ENCODE measurements around the gene OR2A2.

DNA sequence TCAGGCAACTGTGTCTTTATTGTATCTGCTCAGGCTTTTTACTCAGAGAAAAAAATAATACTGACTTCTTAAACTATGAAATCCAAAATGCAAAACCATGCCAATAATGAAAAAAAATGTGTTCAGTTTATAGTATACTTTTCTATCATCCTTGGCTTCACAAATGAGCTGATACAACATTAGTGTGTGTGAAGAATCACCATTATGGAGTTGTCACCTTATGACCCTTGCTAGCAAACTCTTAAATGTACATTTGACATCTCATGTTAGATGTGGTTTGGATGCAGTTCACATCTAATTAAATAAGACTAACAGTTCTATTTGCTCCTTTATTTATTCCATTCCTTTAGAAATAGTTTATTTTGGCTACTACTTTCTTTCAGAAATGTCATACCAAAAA lies 4.2 kb upstream of the OR2A2 start:
- TF ChIP-seq, protein P1, sequence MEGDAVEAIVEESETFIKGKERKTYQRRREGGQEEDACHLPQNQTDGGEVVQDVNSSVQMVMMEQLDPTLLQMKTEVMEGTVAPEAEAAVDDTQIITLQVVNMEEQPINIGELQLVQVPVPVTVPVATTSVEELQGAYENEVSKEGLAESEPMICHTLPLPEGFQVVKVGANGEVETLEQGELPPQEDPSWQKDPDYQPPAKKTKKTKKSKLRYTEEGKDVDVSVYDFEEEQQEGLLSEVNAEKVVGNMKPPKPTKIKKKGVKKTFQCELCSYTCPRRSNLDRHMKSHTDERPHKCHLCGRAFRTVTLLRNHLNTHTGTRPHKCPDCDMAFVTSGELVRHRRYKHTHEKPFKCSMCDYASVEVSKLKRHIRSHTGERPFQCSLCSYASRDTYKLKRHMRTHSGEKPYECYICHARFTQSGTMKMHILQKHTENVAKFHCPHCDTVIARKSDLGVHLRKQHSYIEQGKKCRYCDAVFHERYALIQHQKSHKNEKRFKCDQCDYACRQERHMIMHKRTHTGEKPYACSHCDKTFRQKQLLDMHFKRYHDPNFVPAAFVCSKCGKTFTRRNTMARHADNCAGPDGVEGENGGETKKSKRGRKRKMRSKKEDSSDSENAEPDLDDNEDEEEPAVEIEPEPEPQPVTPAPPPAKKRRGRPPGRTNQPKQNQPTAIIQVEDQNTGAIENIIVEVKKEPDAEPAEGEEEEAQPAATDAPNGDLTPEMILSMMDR (conservative IDR thresholded peaks at IDR 0.05; ENCODE audit: low read depth, low read length), result no peak
- no peak for TF ChIP-seq EZH2 (IDR thresholded peaks at IDR 0.05; ENCODE audit: borderline replicate concordance, low read depth, low read length, poor library complexity, severe bottlenecking)
